ENCODE data around the gene ATF6. TPM values are rescaled to one million over a fixed set of nuclear protein-coding genes. Genes with fewer than 3 reads are reported as not detected.

ATF6 gene
- total RNA-seq (38.8 and 40.3 TPM in 2 replicates), polyA plus RNA-seq (22.8 and 24.9 TPM in 2 replicates), polyA minus RNA-seq (47.1 and 51.7 TPM in 2 replicates), Bru-seq, nascent RNA (percentile 92 among the genes with signal in this experiment), BruChase-seq, experiment 1, labeled RNA remaining after a 6-hour chase (percentile 85 among the genes with signal in this experiment), BruChase-seq, experiment 2, labeled RNA remaining after a 2-hour chase (percentile 77 among the genes with signal in this experiment)
- 29.4 and 29.6 TPM in 2 replicates for polyA plus RNA-seq (2011; cell fraction: cytosol; rRNA removed)
- 22.6 and 25.5 TPM in 2 replicates for polyA plus RNA-seq (2011; cell fraction: nucleus; rRNA removed)
- 22.0 and 30.2 TPM in 2 replicates for polyA plus RNA-seq (2012)
- 16.1 TPM for polyA minus RNA-seq (2011; cell fraction: cytosol; rRNA and poly(A)+ RNA removed)
- polyA minus RNA-seq (2011; cell fraction: nucleus; rRNA and poly(A)+ RNA removed) = 48.9 and 71.6 TPM in 2 replicates
- long read RNA-seq, full-length matches to known transcripts = 94 of 136 reads
- long read RNA-seq, partial matches to known transcripts = 14 of 136 reads
- long read RNA-seq, other reads (novel, unspliced or antisense) = 28 of 136 reads

DNA sequence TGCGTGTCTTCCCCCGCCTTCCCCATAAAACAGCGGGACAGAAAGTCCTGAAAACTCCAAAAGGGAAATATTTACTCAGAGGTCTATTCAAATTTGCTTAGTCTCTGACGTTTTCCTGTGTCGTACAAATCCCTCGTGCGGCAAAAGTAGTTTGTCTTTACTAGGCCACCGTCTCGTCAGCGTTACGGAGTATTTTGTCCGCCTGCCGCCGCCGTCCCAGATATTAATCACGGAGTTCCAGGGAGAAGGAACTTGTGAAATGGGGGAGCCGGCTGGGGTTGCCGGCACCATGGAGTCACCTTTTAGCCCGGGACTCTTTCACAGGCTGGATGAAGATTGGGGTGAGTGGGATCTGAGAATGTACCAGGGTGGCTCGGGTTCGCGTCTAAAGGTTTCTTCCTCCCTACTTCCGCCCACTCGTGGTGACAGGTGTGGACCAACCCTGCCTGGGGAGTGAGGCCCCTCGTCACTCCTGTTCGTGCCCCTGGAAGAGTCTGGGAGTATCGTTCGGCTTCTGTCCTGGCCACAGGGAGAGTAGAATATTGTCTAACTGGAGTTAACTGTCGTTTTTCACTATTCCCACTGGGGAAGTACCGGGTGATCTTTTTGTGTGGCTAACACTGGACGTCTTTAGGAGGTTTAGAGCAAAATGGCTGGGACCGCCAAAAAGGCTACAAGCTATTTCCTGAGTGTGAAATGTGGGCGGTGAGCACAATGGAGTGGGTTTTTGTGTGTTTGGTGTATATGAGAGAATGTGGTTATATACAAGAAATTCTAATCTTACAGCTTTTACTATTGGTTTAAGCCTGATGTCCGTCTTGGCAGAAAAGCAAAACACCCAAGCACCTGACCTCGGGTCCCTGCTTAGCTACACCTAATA lies at the start of gene ATF6:
Gene ATF6 (plus strand): TSS at position 219 of the 880 bp plus-strand sequence. CDS start 41 bp downstream, at position 260.
- Histone ChIP-seq H2AFZ (ENCODE audit: low read depth, low read length) (peak within 1 kb of the TSS; percentile 58), H3K27ac (ENCODE audit: insufficient read depth, low read depth, low read length) (peak within 1 kb of the TSS; percentile 88), H3K36me3 (ENCODE audit: control insufficient read depth in 2 of 2, extremely low read depth in 1 of 2, insufficient read depth in 2 of 2, low read length in 2 of 2) (no peaks in the 10 kb centered on the region), H3K4me1 (ENCODE audit: control insufficient read depth, extremely low read depth, insufficient read depth, low read length) (peaks cover 30% of the 10 kb centered on the region), H3K9me3 (replicated peaks; ENCODE audit: control insufficient read depth, insufficient read depth, low read length) (no peaks in the 10 kb centered on the region), H3K27me3 (ENCODE audit: control insufficient read depth in 2 of 2, insufficient read depth in 2 of 2, low read length in 2 of 2) (no peaks in the 10 kb centered on the region), H4K20me1 (replicated peaks; ENCODE audit: control insufficient read depth, extremely low read depth, insufficient read depth, low read length) (no peaks in the 10 kb centered on the region), H3K4me3 (replicated peaks in 1 of 3; ENCODE audit: insufficient read depth in 1 of 3, low read depth in 1 of 3, low read length in 3 of 3) (peak within 1 kb of the TSS; percentile 64 to 92 (median 84)), H3K9ac (replicated peaks; ENCODE audit: extremely low read depth, insufficient read depth, low read length) (peak within 1 kb of the TSS; percentile 97), H3K9me1 (replicated peaks; ENCODE audit: control insufficient read depth, extremely low read depth, insufficient read depth, low read length) (no peaks in the 10 kb centered on the region), H3K4me2 (ENCODE audit: insufficient read depth, low read length) (peak within 1 kb of the TSS; percentile 100), H3K79me2 (ENCODE audit: control insufficient read depth, insufficient read depth, low read length) (peaks cover 51% of the 10 kb centered on the region)
- ChIA-PET POLR2A (no interaction called here), CTCF (interaction anchor here (0.5 to 2.0 kb wide), 4 partner anchors 17 to 271 kb away, joined by 3 to 14 read pairs (median 4); partner anchors contain the start of gene DUSP12)
- dilution Hi-C loops (cut with MboI; ENCODE audit: extremely low pct_ligation_motif_present, low sequenced_read_pairs) (no loop called here), intact Hi-C loops (cut with micrococcal nuclease) (loop anchor here (2.0 to 10.0 kb wide), 2 partner anchors 18 to 268 kb away; partner anchors contain the start of gene DUSP12)
- peak; percentile 97 for DNase-seq (ENCODE audit: low read depth, low spot score)
- FAIRE-seq = peak; percentile 80
- TF ChIP-seq POLR2AphosphoS5 (IDR thresholded peaks at IDR 0.05; ENCODE audit: insufficient read depth, low read depth, low read length) (peak; percentile 84), GATA2 (IDR thresholded peaks at IDR 0.05; ENCODE audit: insufficient read depth, insufficient read length, low read depth, low read length) (peak; percentile 86), FOS (IDR thresholded peaks at IDR 0.05; ENCODE audit: borderline replicate concordance, insufficient read depth, low read length) (peak; percentile 37), MYC (IDR thresholded peaks at IDR 0.05; ENCODE audit: low read depth, low read length) (no peak), POLR2A (IDR thresholded peaks at IDR 0.05; ENCODE audit: low read depth, low read length) (peak; percentile 70)
- BruUV-seq (replicated peaks) = TSS peak; percentile 52

Measured in endothelial cell of umbilical vein (primary cell).